Activated T-cell treated with anti-CD3 and anti-CD28 coated beads, Interleukin-2, amount 50 U/mL, for 72 hours (primary cell): Measurements from ENCODE around the gene STXBP4. TPM values are rescaled to one million over a fixed set of nuclear protein-coding genes. Genes with fewer than 3 reads are reported as not detected.

ENCODE experiments used
- ATAC-seq, 2 donors: fragments of 150-1000 bp; cut with Tn5 transposase; replicated peaks in 1 of 2; 2 replicates each; pipeline ENCODE4 v1.10.0; 2021; ENCODE audit warnings: moderate library complexity in 2 of 2, mild to moderate bottlenecking in 1 of 2
- DNase-seq, 2 donors: peaks; one replicate each; pipeline ENCODE4 v3.0.0; 2021 to 2022; ENCODE audit warnings: mixed read lengths in 1 of 2
- H3K27ac Mint-ChIP-seq: one replicate; pipeline ENCODE4 v1.8.0; 2022; ENCODE audit warnings: mild to moderate bottlenecking, moderate library complexity, mixed read lengths
- H3K27me3 Mint-ChIP-seq: one replicate; pipeline ENCODE4 v1.8.0; 2022; ENCODE audit warnings: low read depth, mixed read lengths
- H3K36me3 Mint-ChIP-seq, 2 donors: one replicate each; pipeline ENCODE4 v1.8.0; 2022; ENCODE audit warnings: mixed read lengths in 2 of 2, mild to moderate bottlenecking in 1 of 2; ENCODE audit not compliant: insufficient read depth in 2 of 2
- H3K4me1 Mint-ChIP-seq: one replicate; pipeline ENCODE4 v1.8.0; 2022; ENCODE audit warnings: low read depth, mixed read lengths
- H3K4me3 Mint-ChIP-seq, 2 donors: one replicate each; pipeline ENCODE4 v1.8.0; 2022; ENCODE audit warnings: mild to moderate bottlenecking in 2 of 2, mixed read lengths in 2 of 2, moderate library complexity in 2 of 2
- H3K9me3 Mint-ChIP-seq, 2 donors: one replicate each; pipeline ENCODE4 v1.8.0; 2022; ENCODE audit warnings: mixed read lengths in 2 of 2
- total RNA-seq, 2 donors: library from RNA; stranded (reverse); gene quantifications; one replicate each; pipeline ENCODE4 v1.2.3, GENCODE V29; 2022

Gene STXBP4
- 1 to 10 TPM; 6.3 to 6.4 TPM for total RNA-seq

- ATAC-seq, result peak; percentile 95 to 98
- Mint-ChIP-seq H3K36me3 (peaks cover 0 to 1% of the 10 kb centered on the region in 2 donors), H3K27me3 (no peaks in the 10 kb centered on the region), H3K4me3 (no peak within 1 kb of the TSS), H3K27ac (no peak within 1 kb of the TSS), H3K9me3 (no peaks in the 10 kb centered on the region), H3K4me1 (peaks cover 30% of the 10 kb centered on the region)
- peak; percentile 93 to 95 for DNase-seq
Observed at GRCh38 chr17:54968262-54968987, at the start of gene STXBP4, which contains the start of gene COX11. STXBP4 (plus strand) TSS chr17:54968765; CDS start chr17:54986220, 17,455 bp downstream. COX11 (minus strand) TSS chr17:54968654; CDS start chr17:54968646, 8 bp downstream.

GRCh38 chr17:54919425-54919824 is 49.1 kb upstream of the STXBP4 start:
- no peak for DNase-seq

GRCh38 chr17:54920819-54921218 is 47.7 kb upstream of the STXBP4 start:
- Mint-ChIP-seq H3K4me3 (no peak overlapping the region), H3K36me3 (peaks cover 6 to 10% of the 10 kb centered on the region in 2 donors), H3K27me3 (no peaks in the 10 kb centered on the region), H3K4me1 (no peaks in the 10 kb centered on the region), H3K27ac (no peak overlapping the region), H3K9me3 (peaks cover 2 to 9% of the 10 kb centered on the region in 2 donors)
- ATAC-seq (no peak), DNase-seq (no peak)

More at GRCh38 chr17:54919425-54919824, 49.1 kb upstream of the STXBP4 start:
- Mint-ChIP-seq H3K36me3 (peaks cover 6 to 10% of the 10 kb centered on the region in 2 donors), H3K4me1 (no peaks in the 10 kb centered on the region), H3K27me3 (no peaks in the 10 kb centered on the region), H3K4me3 (no peak overlapping the region), H3K27ac (no peak overlapping the region), H3K9me3 (peaks cover 2 to 9% of the 10 kb centered on the region in 2 donors)
- ATAC-seq, result no peak

GRCh38 chr17:54924405-54924804 is 44.2 kb upstream of the STXBP4 start:
- no peaks in the 10 kb centered on the region for H3K9me3 Mint-ChIP-seq
- DNase-seq (no peak), ATAC-seq (no peak)
- no peak overlapping the region for H3K27ac Mint-ChIP-seq
- no peak overlapping the region for H3K4me3 Mint-ChIP-seq
- no peaks in the 10 kb centered on the region for H3K36me3 Mint-ChIP-seq
- peaks cover 6% of the 10 kb centered on the region for H3K27me3 Mint-ChIP-seq
- no peaks in the 10 kb centered on the region for H3K4me1 Mint-ChIP-seq

- H3K4me3 Mint-ChIP-seq, result no peak overlapping the region
- no peaks in the 10 kb centered on the region for H3K9me3 Mint-ChIP-seq
- no peak overlapping the region for H3K27ac Mint-ChIP-seq
- ATAC-seq (no peak), DNase-seq (no peak)
- peaks cover 6% of the 10 kb centered on the region for H3K27me3 Mint-ChIP-seq
- no peaks in the 10 kb centered on the region for H3K36me3 Mint-ChIP-seq
- H3K4me1 Mint-ChIP-seq, result no peaks in the 10 kb centered on the region
Observed at GRCh38 chr17:54927525-54927924, 41.0 kb upstream of the STXBP4 start.

- H3K9me3 Mint-ChIP-seq, result no peaks in the 10 kb centered on the region
- H3K36me3 Mint-ChIP-seq, result no peaks in the 10 kb centered on the region
- H3K27me3 Mint-ChIP-seq, result no peaks in the 10 kb centered on the region
- DNase-seq (no peak), ATAC-seq (no peak)
- H3K27ac Mint-ChIP-seq, result no peak overlapping the region
- no peak overlapping the region for H3K4me3 Mint-ChIP-seq
- H3K4me1 Mint-ChIP-seq, result no peaks in the 10 kb centered on the region
Observed at GRCh38 chr17:54932711-54933110, 35.9 kb upstream of the STXBP4 start.

GRCh38 chr17:54933921-54934320 is 34.6 kb upstream of the STXBP4 start:
- Mint-ChIP-seq H3K27ac (no peak overlapping the region), H3K4me3 (no peak overlapping the region), H3K27me3 (no peaks in the 10 kb centered on the region), H3K36me3 (no peaks in the 10 kb centered on the region), H3K4me1 (no peaks in the 10 kb centered on the region), H3K9me3 (no peaks in the 10 kb centered on the region)
- DNase-seq (no peak), ATAC-seq (no peak)

GRCh38 chr17:54935471-54935870 is 33.1 kb upstream of the STXBP4 start:
- H3K27me3 Mint-ChIP-seq, result no peaks in the 10 kb centered on the region
- ATAC-seq, result no peak
- H3K4me3 Mint-ChIP-seq, result no peak overlapping the region
- DNase-seq, result no peak
- H3K9me3 Mint-ChIP-seq, result no peaks in the 10 kb centered on the region
- no peak overlapping the region for H3K27ac Mint-ChIP-seq
- no peaks in the 10 kb centered on the region for H3K36me3 Mint-ChIP-seq
- H3K4me1 Mint-ChIP-seq, result no peaks in the 10 kb centered on the region

- Mint-ChIP-seq H3K27ac (no peak overlapping the region), H3K36me3 (no peaks in the 10 kb centered on the region), H3K27me3 (no peaks in the 10 kb centered on the region), H3K9me3 (no peaks in the 10 kb centered on the region), H3K4me1 (no peaks in the 10 kb centered on the region), H3K4me3 (no peak overlapping the region)
- no peak for ATAC-seq
- no peak for DNase-seq
Observed at GRCh38 chr17:54937018-54937417, 31.5 kb upstream of the STXBP4 start.

- Mint-ChIP-seq H3K4me3 (no peak overlapping the region), H3K27ac (no peak overlapping the region), H3K9me3 (no peaks in the 10 kb centered on the region), H3K27me3 (no peaks in the 10 kb centered on the region), H3K36me3 (no peaks in the 10 kb centered on the region), H3K4me1 (no peaks in the 10 kb centered on the region)
- DNase-seq (no peak), ATAC-seq (no peak)
Observed at GRCh38 chr17:54937426-54937825, 31.1 kb upstream of the STXBP4 start.

- Mint-ChIP-seq H3K36me3 (no peaks in the 10 kb centered on the region), H3K4me1 (no peaks in the 10 kb centered on the region), H3K27ac (no peak overlapping the region), H3K9me3 (no peaks in the 10 kb centered on the region), H3K27me3 (peaks cover 8% of the 10 kb centered on the region), H3K4me3 (no peak overlapping the region)
- DNase-seq (no peak), ATAC-seq (no peak)
Observed at GRCh38 chr17:54941285-54941684, 27.3 kb upstream of the STXBP4 start.

GRCh38 chr17:54944796-54945195 is 23.8 kb upstream of the STXBP4 start:
- Mint-ChIP-seq H3K27me3 (peaks cover 21% of the 10 kb centered on the region), H3K4me3 (no peak overlapping the region), H3K36me3 (no peaks in the 10 kb centered on the region), H3K4me1 (peaks cover 5% of the 10 kb centered on the region), H3K27ac (no peak overlapping the region), H3K9me3 (no peaks in the 10 kb centered on the region)
- ATAC-seq, result no peak
- DNase-seq, result no peak

GRCh38 chr17:54945231-54945630 is 23.3 kb upstream of the STXBP4 start:
- H3K9me3 Mint-ChIP-seq, result no peaks in the 10 kb centered on the region
- H3K4me3 Mint-ChIP-seq, result no peak overlapping the region
- peaks cover 5% of the 10 kb centered on the region for H3K4me1 Mint-ChIP-seq
- H3K36me3 Mint-ChIP-seq, result no peaks in the 10 kb centered on the region
- H3K27ac Mint-ChIP-seq, result no peak overlapping the region
- peaks cover 21% of the 10 kb centered on the region for H3K27me3 Mint-ChIP-seq
- DNase-seq (no peak), ATAC-seq (no peak)

- Mint-ChIP-seq H3K36me3 (no peaks in the 10 kb centered on the region), H3K4me3 (no peak overlapping the region), H3K27me3 (peaks cover 21% of the 10 kb centered on the region), H3K27ac (no peak overlapping the region), H3K9me3 (no peaks in the 10 kb centered on the region), H3K4me1 (peaks cover 5% of the 10 kb centered on the region)
- ATAC-seq (no peak), DNase-seq (no peak)
Observed at GRCh38 chr17:54945671-54946070, 22.9 kb upstream of the STXBP4 start.
